Measurements from ENCODE around the gene IMPDH1.
"Not testable (repeated sequence)": the region's sequence is repeated elsewhere in the genome, so short reads cannot be mapped to it uniquely, and the experiment has no call there.

The IMPDH1 gene

DNA sequence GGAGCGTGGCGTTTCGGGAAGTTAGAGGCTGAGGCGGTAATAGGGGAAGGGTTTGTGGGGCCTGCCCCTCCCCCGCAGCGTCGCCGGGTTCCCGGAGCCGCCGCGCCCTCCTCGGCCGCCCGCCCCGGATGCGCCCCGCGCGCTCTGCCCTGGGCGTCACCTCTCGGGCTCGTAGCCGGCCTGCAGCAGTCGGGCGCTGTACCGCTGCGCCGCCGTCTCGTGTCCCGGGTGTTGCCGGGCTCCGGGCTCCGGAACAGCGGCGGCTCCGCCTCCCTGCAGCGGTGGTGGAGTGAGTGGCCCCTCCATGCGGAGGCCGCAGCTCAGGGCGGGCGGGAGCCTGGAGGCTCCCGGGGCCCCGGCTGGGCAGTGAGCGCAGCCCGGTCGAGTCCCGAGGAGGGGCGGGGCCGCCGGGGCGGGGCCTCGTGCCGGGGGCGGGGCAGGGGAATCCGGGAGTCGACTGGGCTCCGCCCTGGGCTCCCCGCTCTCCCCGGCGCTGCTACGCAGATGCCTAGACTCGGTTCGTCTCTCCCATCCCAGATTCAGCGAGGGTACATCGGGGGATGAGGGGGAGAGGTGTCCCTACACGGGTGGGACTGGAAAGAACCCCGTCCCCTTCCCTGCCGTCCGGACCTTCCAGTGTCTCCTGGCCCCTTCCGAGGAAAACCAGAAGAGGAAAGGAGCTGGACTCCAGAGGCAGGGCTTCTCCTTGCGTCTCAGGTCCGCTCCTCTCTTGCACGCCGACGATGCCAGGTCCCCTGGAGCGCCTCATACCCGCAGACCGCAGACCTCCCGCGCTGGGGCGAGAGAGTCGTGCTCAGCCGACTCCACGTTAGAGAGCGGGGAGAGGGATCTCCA lies at the start of gene IMPDH1:
Gene IMPDH1 (minus strand): TSS at position 387 of the 855 bp plus-strand sequence. CDS start 81 bp downstream, at position 306.
- peak; percentile 94 for DNase-seq (ENCODE audit: low spot score)

DNA sequence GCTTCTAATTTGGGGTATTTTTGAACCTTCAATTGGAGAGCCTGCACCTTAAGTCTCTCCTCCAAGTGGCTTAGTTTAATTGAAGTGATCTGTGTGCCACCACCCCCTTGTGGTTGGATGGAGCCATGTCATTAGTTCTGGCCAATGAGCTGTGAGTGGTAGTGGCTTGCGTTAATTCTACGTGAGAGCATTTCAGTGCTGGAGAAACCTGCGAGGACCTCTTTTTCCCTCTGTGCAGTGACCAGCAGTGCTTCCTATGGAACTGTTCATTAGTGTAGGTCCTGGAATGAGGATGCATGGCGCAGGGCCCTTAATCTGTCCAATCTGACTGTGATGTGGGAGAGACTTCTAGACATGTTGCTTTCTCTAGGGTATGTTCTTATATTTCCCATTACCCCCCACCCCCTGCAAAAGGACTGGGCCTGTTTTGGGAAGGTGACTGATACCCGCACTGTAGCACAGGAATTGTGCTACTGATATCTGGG lies 49.7 kb upstream of the IMPDH1 start:
- DNase-seq (ENCODE audit: low spot score): peak; percentile 92

GRCh38 chr7:128458956-128459355 lies 49.2 kb upstream of the IMPDH1 start:
- no peak for DNase-seq (ENCODE audit: low spot score)

DNA sequence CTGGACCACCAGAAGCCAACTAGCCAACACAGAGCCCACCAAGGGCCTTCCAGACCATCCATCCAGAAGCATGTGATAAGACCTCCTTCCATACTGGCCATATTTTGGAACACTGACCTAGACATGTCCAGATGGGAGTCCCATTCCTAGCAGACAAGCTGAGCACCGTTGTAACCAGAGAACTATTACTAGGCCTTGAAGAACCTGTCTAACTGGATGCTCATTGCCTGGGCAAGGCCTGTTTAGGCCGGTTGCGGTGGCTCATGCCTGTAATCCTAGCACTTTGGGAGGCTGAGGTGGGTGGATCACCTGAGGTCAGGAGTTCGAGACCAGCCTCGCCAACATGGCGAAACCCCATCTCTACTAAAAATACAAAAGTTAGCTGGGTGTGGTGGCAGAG lies 47.6 kb upstream of the IMPDH1 start:
- not testable (repeated sequence) for DNase-seq (ENCODE audit: low spot score)

GRCh38 chr7:128456255-128456725 lies 46.5 kb upstream of the IMPDH1 start:
- no peak for DNase-seq (ENCODE audit: low spot score)

DNA sequence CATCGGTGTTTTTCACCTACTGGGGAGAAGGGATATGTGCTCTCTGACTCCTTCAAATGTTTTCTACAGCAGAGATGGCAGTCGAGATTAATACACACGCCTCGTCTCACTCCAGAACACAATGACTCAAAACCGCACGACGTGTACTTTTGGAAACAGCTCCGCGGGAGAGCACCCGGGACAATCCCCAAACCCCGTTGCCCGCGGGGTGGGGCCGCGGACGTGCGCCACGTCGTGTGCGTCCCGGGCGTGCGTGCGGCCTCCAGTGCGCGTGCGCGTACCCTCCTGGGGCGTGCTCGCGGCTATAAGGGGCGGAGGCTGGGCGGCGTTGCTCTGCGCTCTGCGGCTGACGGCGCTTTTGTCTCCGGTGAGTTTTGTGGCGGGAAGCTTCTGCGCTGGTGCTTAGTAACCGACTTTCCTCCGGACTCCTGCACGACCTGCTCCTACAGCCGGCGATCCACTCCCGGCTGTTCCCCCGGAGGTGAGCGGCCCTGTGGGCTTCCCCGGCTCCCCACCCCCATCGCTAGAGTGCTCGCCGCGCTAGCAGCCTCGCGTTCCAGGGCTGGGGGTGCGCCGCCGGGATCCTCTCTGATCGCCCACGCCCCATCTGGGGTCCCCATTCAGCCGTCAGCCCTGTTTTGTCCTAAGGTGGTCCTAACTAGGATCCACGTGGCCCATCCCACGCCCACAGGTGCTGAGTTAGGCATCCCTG lies 45.9 kb upstream of the IMPDH1 start, which contains the start of gene HILPDA:
Gene HILPDA (plus strand): TSS at position 336 of the 712 bp plus-strand sequence. CDS start 1,391 bp downstream, outside the sequence.
- peak; percentile 99 for DNase-seq (ENCODE audit: low spot score)

DNA sequence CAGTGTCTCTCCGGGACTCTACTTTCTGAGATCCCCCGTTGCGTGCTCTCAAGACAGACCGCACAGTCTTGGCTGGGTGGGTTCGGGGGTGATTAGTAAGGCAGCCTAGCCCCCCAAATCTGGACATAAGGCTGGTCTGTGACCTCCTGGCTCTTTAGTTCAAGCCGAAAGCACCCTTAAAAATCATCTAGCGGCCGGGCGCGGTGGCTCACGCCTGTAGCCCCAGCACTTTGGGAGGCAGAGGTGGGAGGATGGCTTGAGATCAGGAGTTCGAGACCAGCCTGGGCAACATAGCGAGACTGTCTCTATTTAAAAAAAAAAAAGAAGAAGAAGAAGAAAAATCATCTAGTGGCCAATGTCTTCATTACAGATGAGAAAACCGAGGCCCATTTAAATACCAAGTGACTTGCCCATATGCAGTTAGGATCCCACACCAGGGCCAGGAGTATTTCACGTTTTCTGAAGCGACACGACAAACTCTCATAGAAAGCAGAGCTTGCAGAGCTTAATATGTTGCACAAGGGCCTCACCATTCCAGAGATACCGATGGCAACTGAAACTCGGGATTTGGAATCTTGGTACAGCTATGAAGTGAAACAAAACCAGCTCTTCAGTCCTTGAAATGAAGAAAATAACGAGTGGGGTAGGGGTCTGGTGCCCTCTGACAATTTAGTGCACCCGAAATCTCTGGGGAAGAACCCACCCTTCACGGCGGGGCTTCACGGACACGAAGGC lies 45.2 kb upstream of the IMPDH1 start:
- no peak for DNase-seq (ENCODE audit: low spot score)

- no peak for DNase-seq (ENCODE audit: low spot score)
Measured at GRCh38 chr7:128453836-128454804, 44.3 kb upstream of the IMPDH1 start.

- no peak for DNase-seq (ENCODE audit: low spot score)
Measured at GRCh38 chr7:128452552-128452951, 42.8 kb upstream of the IMPDH1 start.

DNA sequence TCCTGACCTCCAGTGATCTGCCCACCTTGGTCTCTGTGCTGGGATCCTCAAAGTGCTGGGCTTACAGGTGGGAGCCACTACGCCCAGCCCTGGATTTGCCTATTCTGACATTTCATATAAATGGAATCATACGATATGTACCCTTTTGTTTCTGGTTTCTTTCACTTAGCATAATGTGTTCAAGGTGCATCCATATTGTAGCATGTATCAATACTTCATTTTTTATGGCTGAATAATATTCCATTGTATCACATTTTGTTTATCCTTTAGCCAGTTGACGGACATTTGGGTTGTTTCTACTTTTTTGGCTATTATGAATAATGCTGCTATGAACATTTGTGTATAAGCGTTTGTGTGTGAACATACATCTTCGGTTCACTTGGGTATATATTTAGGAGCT lies 41.1 kb upstream of the IMPDH1 start:
- DNase-seq (ENCODE audit: low spot score): no peak

GRCh38 chr7:128450409-128450808 lies 40.6 kb upstream of the IMPDH1 start:
- DNase-seq (ENCODE audit: low spot score): no peak

- DNase-seq (ENCODE audit: low spot score): no peak
Measured at GRCh38 chr7:128448751-128449302, 39.0 kb upstream of the IMPDH1 start.

GRCh38 chr7:128447941-128448564 lies 38.3 kb upstream of the IMPDH1 start:
- no peak for DNase-seq (ENCODE audit: low spot score)

- no peak for DNase-seq (ENCODE audit: low spot score)
Measured at GRCh38 chr7:128446306-128446705, 36.5 kb upstream of the IMPDH1 start.

DNA sequence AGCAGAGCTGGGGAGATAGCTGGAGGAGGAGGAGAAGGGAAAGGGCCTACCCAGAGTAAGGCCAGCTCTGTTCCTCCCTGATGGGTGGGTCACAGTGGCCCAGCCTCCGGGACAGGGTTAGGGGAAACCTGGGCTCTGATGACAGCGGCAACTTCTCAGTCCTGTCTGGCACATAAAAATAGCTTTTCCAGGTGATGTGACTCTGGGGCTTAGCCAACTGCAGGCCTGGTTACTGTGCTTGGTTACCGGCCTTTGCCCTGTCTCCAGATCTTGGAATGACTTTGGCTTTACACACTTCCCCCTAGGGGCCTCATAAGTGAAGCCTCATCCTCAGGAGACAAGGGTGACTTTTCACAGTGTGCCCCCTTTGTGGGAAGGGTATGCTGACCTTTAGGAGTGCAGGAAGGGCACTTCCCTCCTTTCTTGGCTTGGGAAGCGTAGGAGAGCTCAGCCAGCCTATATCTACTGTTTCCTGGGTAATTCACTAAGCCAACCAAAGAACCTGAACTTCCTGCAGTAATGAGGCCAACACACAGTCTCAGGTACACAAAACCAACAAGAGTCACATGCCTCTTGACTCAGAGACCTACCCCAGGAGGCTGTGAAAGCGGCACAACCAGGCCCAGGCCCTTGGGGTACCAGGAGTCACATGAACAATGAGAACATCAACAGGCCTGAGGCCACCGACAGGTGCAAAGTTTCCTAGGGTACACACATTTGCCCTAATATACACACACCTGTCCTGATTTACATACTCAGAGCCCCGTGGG lies 34.2 kb upstream of the IMPDH1 start:
- DNase-seq (ENCODE audit: low spot score): no peak

GRCh38 chr7:128442356-128442755 lies 32.6 kb upstream of the IMPDH1 start:
- no peak for DNase-seq (ENCODE audit: low spot score)

- DNase-seq (ENCODE audit: low spot score): no peak
Measured at GRCh38 chr7:128437426-128438332, 27.9 kb upstream of the IMPDH1 start.

- no peak for DNase-seq (ENCODE audit: low spot score)
Measured at GRCh38 chr7:128435327-128435686, 25.5 kb upstream of the IMPDH1 start.

Measured in COLO829 (cell line).